Type B pancreatic cell (in vitro differentiated cells): ENCODE measurements around the gene TMEM163. TPM values are rescaled to one million over a fixed set of nuclear protein-coding genes. Genes with fewer than 3 reads are reported as not detected.

Source experiments
- DNase-seq: peaks from one replicate; pipeline ENCODE4 v3.0.0; 2021; ENCODE audit warnings: mixed read lengths; ENCODE audit not compliant: unreplicated experiment; ENCODE audit errors: extremely low spot score
- H3K27ac Mint-ChIP-seq: 2 replicates; pipeline ENCODE4 v1.8.0; 2021; ENCODE audit warnings: mild to moderate bottlenecking, mixed read lengths
- H3K27me3 Mint-ChIP-seq: 2 replicates; pipeline ENCODE4 v1.8.0; 2021; ENCODE audit warnings: mixed read lengths
- H3K36me3 Mint-ChIP-seq: 2 replicates; pipeline ENCODE4 v1.8.0; 2021; ENCODE audit warnings: mixed read lengths
- H3K4me1 Mint-ChIP-seq: one replicate; pipeline ENCODE4 v1.8.0; 2021; ENCODE audit warnings: mixed read lengths; ENCODE audit not compliant: unreplicated experiment
- H3K4me3 Mint-ChIP-seq: 2 replicates; pipeline ENCODE4 v1.8.0; 2021; ENCODE audit warnings: mild to moderate bottlenecking, mixed read lengths
- H3K9me3 Mint-ChIP-seq: 2 replicates; pipeline ENCODE4 v1.8.0; 2021; ENCODE audit warnings: mixed read lengths
- total RNA-seq: library from RNA; stranded (reverse); gene quantifications from 2 replicates; pipeline ENCODE4 v1.2.1, GENCODE V29; 2021; ENCODE audit warnings: low replicate concordance
- TF ChIP-seq, protein P1 (sequence below): fragments of 200-600 bp; sonication (generic); conservative IDR thresholded peaks from 2 replicates; pipeline ENCODE4 v1.5.0; 2021; ENCODE audit warnings: antibody characterized with exemption, mild to moderate bottlenecking

Gene TMEM163
- total RNA-seq, 1 donor from 2014 or later = 4.0 TPM

DNA sequence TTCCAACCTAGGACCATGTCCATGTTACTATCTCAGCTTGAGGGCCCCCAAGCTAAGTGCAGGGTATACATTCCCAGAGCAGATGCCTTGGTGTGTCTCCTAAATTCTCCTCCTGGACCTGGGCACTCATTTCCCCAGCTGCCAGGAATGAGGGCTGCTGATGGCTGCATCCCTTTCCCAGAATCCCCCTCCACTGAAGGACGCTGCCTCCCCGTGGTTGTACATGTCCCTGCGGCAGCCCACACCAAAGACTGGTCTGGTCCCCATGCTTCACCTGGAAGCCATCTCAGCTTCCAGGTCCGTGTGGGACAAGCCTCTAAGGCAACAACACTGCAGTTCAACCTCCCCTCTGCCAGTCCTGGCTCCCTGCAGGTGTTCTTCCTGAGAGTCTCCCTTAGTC is 14.6 kb downstream of the TMEM163 start:
- Mint-ChIP-seq H3K27me3 (peaks cover 16% of the 10 kb centered on the region), H3K4me1 (no peaks in the 10 kb centered on the region), H3K36me3 (no peaks in the 10 kb centered on the region), H3K9me3 (no peaks in the 10 kb centered on the region), H3K27ac (no peak overlapping the region), H3K4me3 (no peak overlapping the region)
- no peak for DNase-seq
- TF ChIP-seq, protein P1, sequence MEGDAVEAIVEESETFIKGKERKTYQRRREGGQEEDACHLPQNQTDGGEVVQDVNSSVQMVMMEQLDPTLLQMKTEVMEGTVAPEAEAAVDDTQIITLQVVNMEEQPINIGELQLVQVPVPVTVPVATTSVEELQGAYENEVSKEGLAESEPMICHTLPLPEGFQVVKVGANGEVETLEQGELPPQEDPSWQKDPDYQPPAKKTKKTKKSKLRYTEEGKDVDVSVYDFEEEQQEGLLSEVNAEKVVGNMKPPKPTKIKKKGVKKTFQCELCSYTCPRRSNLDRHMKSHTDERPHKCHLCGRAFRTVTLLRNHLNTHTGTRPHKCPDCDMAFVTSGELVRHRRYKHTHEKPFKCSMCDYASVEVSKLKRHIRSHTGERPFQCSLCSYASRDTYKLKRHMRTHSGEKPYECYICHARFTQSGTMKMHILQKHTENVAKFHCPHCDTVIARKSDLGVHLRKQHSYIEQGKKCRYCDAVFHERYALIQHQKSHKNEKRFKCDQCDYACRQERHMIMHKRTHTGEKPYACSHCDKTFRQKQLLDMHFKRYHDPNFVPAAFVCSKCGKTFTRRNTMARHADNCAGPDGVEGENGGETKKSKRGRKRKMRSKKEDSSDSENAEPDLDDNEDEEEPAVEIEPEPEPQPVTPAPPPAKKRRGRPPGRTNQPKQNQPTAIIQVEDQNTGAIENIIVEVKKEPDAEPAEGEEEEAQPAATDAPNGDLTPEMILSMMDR = no peak

GRCh38 chr2:134703426-134703825 is 15.4 kb downstream of the TMEM163 start:
- Mint-ChIP-seq H3K9me3 (no peaks in the 10 kb centered on the region), H3K27me3 (peaks cover 16% of the 10 kb centered on the region), H3K4me1 (no peaks in the 10 kb centered on the region), H3K36me3 (no peaks in the 10 kb centered on the region), H3K4me3 (no peak overlapping the region), H3K27ac (no peak overlapping the region)
- no peak for DNase-seq
- TF ChIP-seq, protein P1 = no peak

DNA sequence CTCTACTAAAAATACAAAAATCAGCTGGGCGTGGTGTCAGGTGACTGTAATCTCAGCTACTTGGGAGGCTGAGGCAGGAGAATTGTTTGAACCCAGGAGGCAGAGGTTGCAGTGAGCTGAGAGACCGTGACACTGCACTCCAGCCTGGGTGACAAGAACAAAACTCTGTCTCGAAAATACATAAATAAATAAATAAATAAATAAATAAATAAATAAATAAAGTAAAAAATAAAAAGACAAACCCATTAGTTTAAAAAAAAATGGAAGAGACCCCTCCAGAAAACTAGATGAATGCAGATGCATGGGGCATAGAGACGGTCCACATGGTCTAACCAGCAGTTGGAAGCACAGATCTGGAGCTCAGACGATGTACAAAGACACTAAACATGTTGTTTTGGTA is 18.1 kb downstream of the TMEM163 start:
- H3K9me3 Mint-ChIP-seq = no peaks in the 10 kb centered on the region
- H3K27me3 Mint-ChIP-seq = peaks cover 3% of the 10 kb centered on the region
- no peaks in the 10 kb centered on the region for H3K4me1 Mint-ChIP-seq
- no peak overlapping the region for H3K4me3 Mint-ChIP-seq
- TF ChIP-seq, protein P1 = no peak
- no peak overlapping the region for H3K27ac Mint-ChIP-seq
- DNase-seq = no peak
- no peaks in the 10 kb centered on the region for H3K36me3 Mint-ChIP-seq

DNA sequence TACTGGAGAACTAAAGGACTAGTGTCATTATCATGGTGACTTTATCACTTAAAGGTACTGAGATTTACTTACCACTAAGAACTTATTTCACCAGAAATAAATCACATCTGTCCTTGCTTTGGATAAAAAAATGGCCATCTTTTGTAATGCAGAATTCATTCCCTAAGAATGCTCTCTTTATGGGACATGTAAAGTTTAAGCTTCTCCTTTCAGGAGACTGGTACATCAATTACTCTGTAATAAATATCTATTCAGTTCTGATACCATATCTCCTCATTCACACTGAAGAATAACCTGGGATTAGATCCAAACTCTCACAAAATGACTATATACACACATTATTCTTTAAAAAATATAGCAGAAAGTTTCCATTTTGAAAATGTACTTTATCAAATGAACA is 24.4 kb downstream of the TMEM163 start:
- Mint-ChIP-seq H3K27ac (no peak overlapping the region), H3K4me1 (no peaks in the 10 kb centered on the region), H3K27me3 (peaks cover 5% of the 10 kb centered on the region), H3K36me3 (no peaks in the 10 kb centered on the region), H3K4me3 (no peak overlapping the region), H3K9me3 (no peaks in the 10 kb centered on the region)
- TF ChIP-seq, protein P1 = no peak
- no peak for DNase-seq

DNA sequence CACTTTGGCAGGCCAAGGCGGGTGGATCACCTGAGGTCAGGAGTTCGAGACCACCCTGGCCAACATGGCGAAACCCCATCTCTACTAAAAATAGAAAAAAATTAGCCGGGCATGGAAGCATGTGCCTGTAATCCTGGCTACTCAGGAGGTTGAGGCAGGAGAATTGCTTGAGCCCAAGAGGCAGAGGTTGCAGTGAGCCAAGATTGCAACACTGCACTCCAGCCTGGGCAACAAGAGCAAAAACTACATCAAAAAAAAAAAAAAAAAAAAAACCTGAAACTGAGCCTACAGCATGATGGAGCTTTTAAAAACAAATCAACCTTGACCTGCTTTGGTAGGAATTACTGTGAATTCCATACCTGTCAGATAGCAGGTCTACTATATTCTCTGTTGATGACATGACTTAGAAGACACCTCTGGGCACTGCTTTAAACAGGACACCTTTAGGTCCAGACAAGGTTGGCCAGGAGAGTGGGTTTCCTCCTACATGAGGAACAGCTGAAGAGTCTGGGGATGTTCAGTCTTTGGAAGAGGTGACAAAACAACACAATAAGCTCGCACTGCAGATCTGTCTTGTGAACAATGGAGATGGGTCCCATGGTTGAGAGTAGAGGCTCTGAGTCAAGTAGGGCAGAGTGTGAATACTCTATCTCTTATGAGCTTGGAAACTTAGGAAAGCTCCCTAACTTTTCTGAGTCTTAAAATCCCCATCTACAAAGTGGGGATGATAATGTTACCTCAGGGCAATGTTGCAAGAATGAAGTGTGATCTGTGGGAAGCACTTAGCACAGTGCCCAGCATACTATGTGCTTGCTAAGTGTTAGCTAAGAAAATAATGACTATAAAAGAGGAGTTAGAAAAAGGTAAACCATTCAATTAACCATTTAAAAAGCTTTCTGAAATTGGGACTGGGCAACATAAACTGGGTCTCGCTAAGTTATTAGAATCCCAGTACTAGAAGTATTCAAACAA is 25.2 kb downstream of the TMEM163 start:
- Mint-ChIP-seq H3K27ac (no peak overlapping the region), H3K27me3 (peaks cover 5% of the 10 kb centered on the region)
- no peak for DNase-seq

More for the DNA sequence above, 25.2 kb downstream of the TMEM163 start:
- H3K4me3 Mint-ChIP-seq = no peak overlapping the region
- TF ChIP-seq, protein P1 = no peak
- no peaks in the 10 kb centered on the region for H3K36me3 Mint-ChIP-seq
- H3K4me1 Mint-ChIP-seq = no peaks in the 10 kb centered on the region
- H3K9me3 Mint-ChIP-seq = no peaks in the 10 kb centered on the region
